ENCODE results near the gene OR51A2.

The OR51A2 gene

GRCh38 chr11:4924239-4924638 is 31.3 kb downstream of the OR51A2 start, which contains the start of gene OR51G1:
TSS of gene OR51G1 (minus strand) at chr11:4924339. CDS start at chr11:4924339, 0 bp downstream.
- H3K36me3 ChIP-seq (ENCODE audit: insufficient read depth, low read length): no peaks in the 10 kb centered on the region
- no peaks in the 10 kb centered on the region for H3K4me1 ChIP-seq (ENCODE audit: insufficient read depth, low read length)
- H3K9me3 ChIP-seq (ENCODE audit: control insufficient read depth, insufficient read depth, low read length): no peaks in the 10 kb centered on the region
- no peak within 1 kb of the TSS for H3K9ac ChIP-seq (ENCODE audit: low read depth, low read length)

- H3K9me3 ChIP-seq (ENCODE audit: control insufficient read depth, insufficient read depth, low read length): no peaks in the 10 kb centered on the region
- no peaks in the 10 kb centered on the region for H3K4me1 ChIP-seq (ENCODE audit: insufficient read depth, low read length)
- no peak overlapping the region for H3K9ac ChIP-seq (ENCODE audit: low read depth, low read length)
- no peaks in the 10 kb centered on the region for H3K36me3 ChIP-seq (ENCODE audit: insufficient read depth, low read length)
These were observed 33.2 kb downstream of the OR51A2 start for GRCh38 chr11:4922304-4922703.

- Histone ChIP-seq H3K9me3 (ENCODE audit: control insufficient read depth, insufficient read depth, low read length) (no peaks in the 10 kb centered on the region), H3K36me3 (ENCODE audit: insufficient read depth, low read length) (no peaks in the 10 kb centered on the region), H3K4me1 (ENCODE audit: insufficient read depth, low read length) (no peaks in the 10 kb centered on the region), H3K9ac (ENCODE audit: low read depth, low read length) (no peak overlapping the region)
These were observed 33.7 kb downstream of the OR51A2 start for GRCh38 chr11:4921796-4922195.

DNA sequence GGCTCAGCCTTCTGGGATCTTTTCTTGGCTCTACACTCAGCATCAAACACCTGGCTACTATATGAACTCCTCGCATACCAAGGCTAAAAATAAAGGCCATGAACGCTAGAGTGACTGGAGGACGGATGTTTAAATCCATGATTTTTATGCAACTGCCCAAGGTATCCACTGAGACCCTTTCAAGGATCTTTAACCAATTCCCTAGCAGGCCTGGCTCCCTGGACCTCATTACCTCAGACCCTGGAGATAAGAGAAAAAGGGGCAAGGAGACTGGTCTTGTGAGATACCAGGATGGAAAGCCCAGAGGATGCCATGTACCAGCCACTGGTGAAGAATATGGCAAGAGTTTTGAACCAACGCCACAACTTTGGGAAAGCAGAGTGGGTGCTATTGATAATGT is 36.3 kb downstream of the OR51A2 start, which contains the start of gene OR51G2:
TSS of gene OR51G2 (minus strand) at position 101 of the 400 bp plus-strand sequence. CDS start 3,687 bp downstream, outside the sequence.
- Histone ChIP-seq H3K36me3 (ENCODE audit: insufficient read depth, low read length) (no peaks in the 10 kb centered on the region), H3K9me3 (ENCODE audit: control insufficient read depth, insufficient read depth, low read length) (no peaks in the 10 kb centered on the region), H3K4me1 (ENCODE audit: insufficient read depth, low read length) (no peaks in the 10 kb centered on the region), H3K9ac (ENCODE audit: low read depth, low read length) (no peak within 1 kb of the TSS)

- Histone ChIP-seq H3K4me1 (ENCODE audit: insufficient read depth, low read length) (no peaks in the 10 kb centered on the region), H3K9ac (ENCODE audit: low read depth, low read length) (no peak overlapping the region), H3K36me3 (ENCODE audit: insufficient read depth, low read length) (no peaks in the 10 kb centered on the region), H3K9me3 (ENCODE audit: control insufficient read depth, insufficient read depth, low read length) (no peaks in the 10 kb centered on the region)
These were observed 38.9 kb downstream of the OR51A2 start for GRCh38 chr11:4916581-4916980.

Measured in ES-I3 (cell line).